Activated B cell treated with CpG ODN at 0.5 μM for 24 hours (primary cell): ENCODE data around the gene SPDYC. TPM values are rescaled to one million over a fixed set of nuclear protein-coding genes. Genes with fewer than 3 reads are reported as not detected.
"Not testable (repeated sequence)": the region's sequence is repeated elsewhere in the genome, so short reads cannot be mapped to it uniquely, and the experiment has no call there.

Source experiments
- ATAC-seq: fragments of 200-7000 bp; cut with Tn5 transposase; one replicate; pipeline ENCODE4 v1.10.0; 2021; ENCODE audit warnings: low read depth, mild to moderate bottlenecking, moderate library complexity
- CTCF ChIA-PET: fragments of 350-600 bp; sonication (Branson Sonifier 250); formaldehyde crosslinking; loops from one replicate; lab custom pipeline; 2021; ENCODE audit warnings: antibody characterized with exemption; lab: Charles Lee
- POLR2A ChIA-PET: fragments of 350-600 bp; sonication (Branson Sonifier 250); formaldehyde crosslinking; loops from one replicate; lab custom pipeline; 2021; ENCODE audit warnings: antibody characterized with exemption; lab: Charles Lee
- DNase-seq: peaks from one replicate; pipeline ENCODE4 v3.0.0; 2022
- H3K27ac Mint-ChIP-seq: one replicate; pipeline ENCODE4 v1.8.0; 2020; ENCODE audit warnings: mixed read lengths
- H3K27me3 Mint-ChIP-seq: one replicate; pipeline ENCODE4 v1.8.0; 2021; ENCODE audit warnings: mixed read lengths
- H3K36me3 Mint-ChIP-seq: one replicate; pipeline ENCODE4 v1.8.0; 2021; ENCODE audit warnings: low read depth, mixed read lengths
- H3K4me1 Mint-ChIP-seq: one replicate; pipeline ENCODE4 v1.8.0; 2021; ENCODE audit warnings: mixed read lengths
- H3K4me3 Mint-ChIP-seq: one replicate; pipeline ENCODE4 v1.8.0; 2020; ENCODE audit warnings: mild to moderate bottlenecking, mixed read lengths
- H3K9me3 Mint-ChIP-seq: one replicate; pipeline ENCODE4 v1.8.0; 2020; ENCODE audit warnings: mixed read lengths
- intact Hi-C: fragments of 100-400 bp; cut with micrococcal nuclease; formaldehyde crosslinking; loops from one replicate; pipeline ENCODE4 v1.15.1; 2024
- total RNA-seq: library from RNA; stranded (reverse); gene quantifications from 2 replicates; pipeline ENCODE4 v1.2.3, GENCODE V29; 2022
- TF ChIP-seq, protein P1 (sequence below): fragments of 200-600 bp; IDR thresholded peaks from one replicate; pipeline ENCODE4 v1.8.0; 2022; ENCODE audit warnings: antibody characterized with exemption, mild to moderate bottlenecking

The SPDYC gene
- total RNA-seq, 1 donor from 2014 or later = not detected

DNA sequence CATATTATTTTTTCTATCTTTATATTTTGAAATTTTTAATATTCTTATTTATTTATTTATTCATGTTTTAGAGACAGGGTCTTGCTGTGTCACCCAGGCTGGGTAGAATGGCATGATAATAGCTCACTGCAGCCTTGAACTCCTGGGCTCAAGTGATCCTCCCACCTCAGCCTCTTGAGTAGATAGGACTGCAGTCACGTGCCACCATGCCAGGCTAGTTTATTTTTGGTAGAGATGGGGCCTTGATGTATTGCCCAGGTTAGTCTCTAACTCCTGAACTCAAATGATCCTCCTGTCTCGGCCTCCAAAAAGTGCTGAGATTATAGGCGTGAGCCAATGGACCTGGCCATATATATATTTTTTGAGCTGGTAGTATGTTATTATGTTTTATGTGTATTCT is 2.4 kb upstream of the SPDYC start:
- ATAC-seq (no peak), DNase-seq (no peak)
- POLR2A ChIA-PET = interaction anchor here (0.7 to 4.0 kb wide), 2 partner anchors 33 to 71 kb away, joined by 3 to 27 read pairs; partner anchors contain the start of gene SYVN1
- Mint-ChIP-seq H3K9me3 (no peaks in the 10 kb centered on the region), H3K4me1 (peaks cover 12% of the 10 kb centered on the region), H3K27me3 (no peaks in the 10 kb centered on the region), H3K36me3 (no peaks in the 10 kb centered on the region), H3K27ac (no peak overlapping the region), H3K4me3 (no peak overlapping the region)
- CTCF ChIA-PET = no interaction called here
- TF ChIP-seq, protein P1, sequence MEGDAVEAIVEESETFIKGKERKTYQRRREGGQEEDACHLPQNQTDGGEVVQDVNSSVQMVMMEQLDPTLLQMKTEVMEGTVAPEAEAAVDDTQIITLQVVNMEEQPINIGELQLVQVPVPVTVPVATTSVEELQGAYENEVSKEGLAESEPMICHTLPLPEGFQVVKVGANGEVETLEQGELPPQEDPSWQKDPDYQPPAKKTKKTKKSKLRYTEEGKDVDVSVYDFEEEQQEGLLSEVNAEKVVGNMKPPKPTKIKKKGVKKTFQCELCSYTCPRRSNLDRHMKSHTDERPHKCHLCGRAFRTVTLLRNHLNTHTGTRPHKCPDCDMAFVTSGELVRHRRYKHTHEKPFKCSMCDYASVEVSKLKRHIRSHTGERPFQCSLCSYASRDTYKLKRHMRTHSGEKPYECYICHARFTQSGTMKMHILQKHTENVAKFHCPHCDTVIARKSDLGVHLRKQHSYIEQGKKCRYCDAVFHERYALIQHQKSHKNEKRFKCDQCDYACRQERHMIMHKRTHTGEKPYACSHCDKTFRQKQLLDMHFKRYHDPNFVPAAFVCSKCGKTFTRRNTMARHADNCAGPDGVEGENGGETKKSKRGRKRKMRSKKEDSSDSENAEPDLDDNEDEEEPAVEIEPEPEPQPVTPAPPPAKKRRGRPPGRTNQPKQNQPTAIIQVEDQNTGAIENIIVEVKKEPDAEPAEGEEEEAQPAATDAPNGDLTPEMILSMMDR = no peak
- intact Hi-C loops = no loop called here

DNA sequence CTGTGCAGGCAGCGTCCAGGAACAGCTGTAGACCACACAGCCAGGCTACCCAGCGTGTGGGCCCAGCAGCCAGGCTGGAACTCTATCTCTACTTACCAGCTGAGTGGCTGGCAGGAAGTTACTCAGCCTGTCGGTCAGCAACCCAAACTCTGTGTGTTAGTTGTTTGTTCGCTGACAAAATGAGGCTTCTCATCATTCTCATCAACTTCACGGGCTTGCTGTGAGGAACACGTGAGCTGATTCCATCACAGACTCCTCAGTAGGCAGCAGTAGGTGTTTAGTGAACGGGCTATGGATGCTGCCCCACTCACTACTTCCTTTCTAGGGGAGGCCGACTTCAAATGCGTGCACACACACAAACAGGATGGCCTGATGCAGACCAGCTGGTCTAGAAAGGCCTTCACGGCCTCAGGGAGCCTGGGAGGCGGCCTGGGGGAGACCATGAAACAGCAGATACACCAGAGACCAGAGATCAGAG is 830 bp upstream of the SPDYC start:
- ATAC-seq = peak; percentile 62
- DNase-seq = no peak
- Mint-ChIP-seq H3K4me3 (no peak overlapping the region), H3K9me3 (no peaks in the 10 kb centered on the region), H3K27ac (peak overlapping the region; percentile 87), H3K36me3 (no peaks in the 10 kb centered on the region), H3K4me1 (peaks cover 12% of the 10 kb centered on the region), H3K27me3 (no peaks in the 10 kb centered on the region)
- CTCF ChIA-PET = interaction anchor here (0.7 kb wide), 1 partner anchor 59 kb away, joined by 3 read pairs; no protein-coding TSS in a partner anchor
- POLR2A ChIA-PET = interaction anchor here (0.6 to 4.0 kb wide), 8 partner anchors 9 to 92 kb away, joined by 3 to 27 read pairs (median 4); partner anchors contain the start of genes FAU, MRPL49, POLA2 and SYVN1
- intact Hi-C loops = no loop called here
- TF ChIP-seq, protein P1 = no peak

DNA sequence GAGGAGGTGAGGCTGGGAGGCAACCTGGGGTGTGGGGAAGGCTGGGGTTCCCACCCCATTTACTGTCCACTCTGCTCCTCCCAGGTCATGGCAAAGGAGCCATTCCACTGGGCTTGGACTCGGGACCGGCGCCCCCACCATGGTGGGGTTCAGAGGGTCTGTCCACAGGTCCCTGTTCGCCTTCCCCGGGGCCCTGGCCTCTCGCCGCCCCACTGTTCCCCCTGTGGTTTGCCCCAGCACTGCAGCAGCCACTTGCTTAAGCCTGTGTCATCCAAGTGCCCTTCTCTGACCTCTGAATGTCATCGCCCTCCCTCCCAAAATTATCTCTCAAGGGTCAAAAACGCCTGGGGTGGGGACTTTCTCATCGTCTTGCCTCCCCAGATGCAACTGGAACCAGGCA is 2.6 kb downstream of the SPDYC start:
- DNase-seq (no peak), ATAC-seq (no peak)
- Mint-ChIP-seq H3K9me3 (no peaks in the 10 kb centered on the region), H3K27me3 (no peaks in the 10 kb centered on the region), H3K4me1 (peaks cover 15% of the 10 kb centered on the region), H3K4me3 (no peak overlapping the region), H3K36me3 (peaks cover 5% of the 10 kb centered on the region), H3K27ac (no peak overlapping the region)
- intact Hi-C loops = no loop called here
- TF ChIP-seq, protein P1 = no peak
- ChIA-PET CTCF (interaction anchor here (1.5 kb wide), 1 partner anchor 60 kb away, joined by 5 read pairs; the partner anchor contains the start of gene TM7SF2), POLR2A (interaction anchor here (0.6 kb wide), 1 partner anchor 73 kb away, joined by 3 read pairs; no protein-coding TSS in a partner anchor)

DNA sequence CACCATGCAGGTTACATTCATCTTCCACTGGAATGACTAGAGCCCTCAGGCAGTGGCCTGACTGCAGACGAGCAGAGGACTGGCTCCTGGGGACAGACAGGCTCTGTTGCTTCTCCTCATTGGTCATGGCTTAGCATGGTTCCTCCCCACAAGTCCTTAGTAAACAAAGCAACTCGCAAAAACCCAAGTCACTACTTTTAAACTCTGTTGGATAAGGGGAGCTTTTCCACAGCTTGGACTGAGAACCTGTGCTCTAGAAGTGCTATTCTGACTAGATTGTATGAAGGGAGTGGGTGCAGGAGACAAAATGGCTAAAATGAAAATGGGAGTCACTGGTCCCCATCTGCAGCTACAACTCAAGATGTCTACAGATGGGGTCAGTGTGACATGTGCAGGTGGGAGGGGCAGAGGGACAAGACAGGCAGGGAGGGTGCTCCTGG is 4.6 kb downstream of the SPDYC start:
- DNase-seq, H3K9me3 Mint-ChIP-seq, intact Hi-C loops, H3K4me1 Mint-ChIP-seq, H3K4me3 Mint-ChIP-seq, CTCF ChIA-PET, H3K27me3 Mint-ChIP-seq, ATAC-seq, H3K27ac Mint-ChIP-seq: not testable (repeated sequence)
- H3K36me3 Mint-ChIP-seq = peaks cover 13% of the 10 kb centered on the region
- POLR2A ChIA-PET = interaction anchor here (1.8 to 9.3 kb wide), 2 partner anchors 43 to 53 kb away, joined by 5 to 163 read pairs; partner anchors contain the start of genes FAU, MRPL49 and SYVN1

DNA sequence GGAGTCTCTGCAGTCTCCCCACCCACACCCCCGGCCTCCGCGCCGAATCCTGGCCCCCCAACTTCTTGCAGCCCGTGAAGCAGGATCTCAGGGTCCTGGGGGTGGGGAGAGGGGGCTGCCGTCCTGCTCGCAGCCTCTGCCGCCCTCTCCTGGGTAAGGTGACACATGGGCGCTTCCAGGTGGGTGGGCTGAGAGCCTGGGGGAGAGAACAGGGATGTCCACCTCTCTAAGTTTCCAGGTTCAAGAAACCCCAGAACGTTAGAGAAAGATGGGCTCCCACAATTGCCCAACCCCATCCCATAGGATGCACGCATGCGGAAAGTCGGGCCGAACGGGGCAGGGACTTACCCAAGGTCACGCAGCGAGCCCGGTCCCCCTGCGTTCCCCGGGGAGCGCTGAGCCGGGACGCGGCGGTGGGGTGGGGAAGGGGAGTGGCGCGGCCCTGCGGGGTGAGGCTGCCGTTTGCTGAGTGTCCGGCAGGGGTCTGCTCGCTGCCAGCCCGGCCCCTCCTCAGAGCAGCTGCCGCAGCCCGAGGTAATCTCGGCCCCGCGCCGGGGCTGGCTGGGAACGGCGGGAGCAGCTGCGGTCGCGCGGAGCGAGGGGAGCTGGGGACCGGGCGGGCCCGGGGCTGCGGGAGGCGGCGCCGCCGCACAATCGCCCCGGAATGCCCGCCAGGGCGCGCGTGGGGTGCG is 11.0 kb downstream of the SPDYC start:
- Mint-ChIP-seq H3K27me3 (no peaks in the 10 kb centered on the region), H3K4me1 (peaks cover 21% of the 10 kb centered on the region), H3K4me3 (peak overlapping the region; percentile 92), H3K27ac (peak overlapping the region; percentile 92), H3K9me3 (no peaks in the 10 kb centered on the region), H3K36me3 (peaks cover 35% of the 10 kb centered on the region)
- peak; percentile 77 for DNase-seq
- ChIA-PET CTCF (interaction anchor here (0.8 to 4.2 kb wide), 12 partner anchors 9 to 337 kb away, joined by 3 to 54 read pairs (median 4); partner anchors contain the start of genes FAU, MRPL49, SYVN1 and TM7SF2), POLR2A (interaction anchor here (0.7 to 9.3 kb wide), 16 partner anchors 10 to 402 kb away, joined by 3 to 163 read pairs (median 6); partner anchors contain the start of genes ARL2, FAU, MRPL49 and POLA2)
- intact Hi-C loops = loop anchor here (1.0 to 10.0 kb wide), 7 partner anchors 49 to 336 kb away; partner anchors contain the start of genes CDC42BPG, POLA2, SNX15 and ZNHIT2
- TF ChIP-seq, protein P1 = no peak
- peak; percentile 82 for ATAC-seq
